Fibroblast of upper back skin (primary cell): ENCODE results near the gene VWF.
"Not testable (repeated sequence)": the region's sequence is repeated elsewhere in the genome, so short reads cannot be mapped to it uniquely, and the experiment has no call there.

Experiments
- DNase-seq: peaks from one replicate; pipeline ENCODE4 v3.0.0-alpha.2; 2013

VWF gene

GRCh38 chr12:6143303-6143675 is 18.8 kb upstream of the VWF start:
- no peak for DNase-seq

DNA sequence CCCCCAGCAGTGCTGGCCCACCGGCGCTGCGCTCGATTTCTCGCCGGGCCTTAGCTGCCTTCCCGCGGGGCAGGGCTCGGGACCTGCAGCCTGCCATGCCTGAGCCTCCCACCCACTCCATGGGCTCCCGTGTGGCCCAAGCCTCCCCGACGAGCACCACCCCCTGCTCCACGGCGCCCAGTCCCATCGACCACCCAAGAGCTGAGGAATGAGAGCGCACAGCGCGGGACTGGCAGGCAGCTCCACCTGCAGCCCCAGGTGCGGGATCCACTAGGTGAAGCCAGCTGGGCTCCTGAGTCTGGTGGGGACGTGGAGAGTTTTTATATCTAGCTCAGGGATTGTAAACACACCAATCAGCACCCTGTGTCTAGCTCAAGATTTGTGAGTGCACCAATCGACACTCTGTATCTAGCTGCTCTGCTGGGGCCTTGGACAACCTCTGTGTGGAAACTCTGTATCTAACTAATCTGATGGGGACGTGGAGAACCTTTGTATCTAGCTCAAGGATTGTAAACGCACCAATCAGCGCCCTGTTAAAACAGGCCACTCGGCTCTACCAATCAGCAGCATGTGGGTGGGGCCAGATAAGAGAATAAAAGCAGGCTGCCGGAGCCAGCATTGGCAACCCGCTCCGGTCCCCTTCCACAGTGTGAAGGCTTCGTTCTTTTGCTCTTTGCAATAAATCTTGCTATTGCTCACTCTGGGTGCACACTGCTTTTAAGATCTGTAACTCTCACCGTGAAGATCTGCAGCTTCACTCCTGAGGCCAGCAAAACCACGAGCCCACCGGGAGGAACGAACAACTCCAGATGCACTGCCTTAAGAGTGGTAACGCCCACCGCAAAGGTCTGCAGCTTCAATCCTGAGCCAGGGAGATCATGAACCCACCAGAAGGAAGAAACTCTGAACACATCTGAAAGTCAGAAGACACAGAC is 18.2 kb upstream of the VWF start:
- DNase-seq = not testable (repeated sequence)

DNA sequence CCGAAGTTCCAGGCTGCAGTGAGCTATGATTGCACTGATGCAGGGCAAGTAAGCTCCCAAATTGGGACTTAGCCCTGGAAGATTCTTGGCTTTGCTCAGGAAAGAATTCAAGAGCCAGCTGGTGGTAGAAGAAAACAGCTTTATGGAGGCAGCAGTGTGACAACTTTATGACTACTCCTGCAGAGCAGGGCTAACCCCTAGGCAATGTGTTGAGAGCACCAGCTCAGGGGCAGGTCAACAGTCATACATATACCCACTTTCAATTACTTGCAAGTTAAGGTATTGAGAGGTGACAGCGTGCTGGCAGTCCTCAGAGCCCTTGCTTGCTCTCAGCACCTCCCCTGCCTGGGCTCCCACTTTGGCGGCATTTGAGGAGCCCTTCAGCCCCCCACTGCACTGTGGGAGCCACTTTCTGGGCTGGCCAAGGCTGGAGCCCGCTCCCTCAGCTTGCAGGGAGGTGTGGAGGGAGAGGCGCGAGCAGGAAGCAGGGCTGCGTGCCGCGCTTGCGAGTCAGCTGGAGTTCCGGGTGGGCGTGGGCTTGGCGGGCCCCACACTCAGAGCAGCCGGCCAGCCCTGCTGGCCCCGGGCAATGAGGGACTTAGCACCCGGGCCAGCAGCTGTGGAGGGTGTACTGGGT is 17.4 kb upstream of the VWF start:
- not testable (repeated sequence) for DNase-seq

- DNase-seq = no peak
Measured at GRCh38 chr12:6140651-6141447, 16.4 kb upstream of the VWF start.

DNA sequence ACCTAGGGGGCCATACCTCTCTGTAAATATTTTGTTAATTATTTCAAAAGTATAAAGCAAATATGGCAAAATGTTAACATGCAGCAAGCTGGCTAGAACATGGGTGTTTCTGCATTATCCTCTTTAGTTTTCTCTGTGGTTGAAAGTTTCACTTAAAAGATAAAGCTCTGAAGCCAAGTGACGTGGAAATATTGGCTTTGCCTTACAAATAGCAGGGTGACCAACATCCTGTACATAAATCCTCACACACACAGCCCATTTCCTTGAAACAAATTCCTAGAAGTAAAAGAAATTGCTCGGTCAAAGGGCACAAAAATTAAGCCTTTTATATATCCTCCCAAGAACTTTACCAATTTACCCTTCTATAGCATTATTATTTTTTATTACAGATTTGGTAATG is 10.6 kb upstream of the VWF start:
- peak; percentile 9 for DNase-seq

GRCh38 chr12:6133642-6134041 is 9.2 kb upstream of the VWF start:
- DNase-seq = no peak

- no peak for DNase-seq
Measured at GRCh38 chr12:6132496-6132895, 8.0 kb upstream of the VWF start.

DNA sequence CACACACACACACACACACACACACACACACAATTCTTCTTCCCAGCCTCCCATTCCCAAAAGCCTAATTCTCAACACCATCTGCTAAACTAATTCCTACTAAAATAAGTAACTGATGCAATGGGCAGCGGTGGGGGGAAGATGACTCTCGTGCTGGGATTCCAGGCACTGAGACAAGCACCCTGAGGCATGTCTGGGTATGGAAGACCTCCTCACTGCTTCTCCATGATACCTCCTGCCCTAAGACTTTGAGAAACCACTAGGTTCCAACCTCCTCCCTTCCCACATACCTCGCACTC is 789 bp upstream of the VWF start:
- DNase-seq = no peak

- no peak for DNase-seq
Measured at GRCh38 chr12:6123258-6123657, 1.2 kb downstream of the VWF start.

- DNase-seq = no peak
Measured at GRCh38 chr12:6122201-6122600, 2.3 kb downstream of the VWF start.

GRCh38 chr12:6120796-6121473 is 3.5 kb downstream of the VWF start:
- no peak for DNase-seq

- DNase-seq = peak; percentile 10
Measured at GRCh38 chr12:6118891-6119568, 5.4 kb downstream of the VWF start.

- DNase-seq = peak; percentile 35
Measured at GRCh38 chr12:6116471-6117021, 7.9 kb downstream of the VWF start.

DNA sequence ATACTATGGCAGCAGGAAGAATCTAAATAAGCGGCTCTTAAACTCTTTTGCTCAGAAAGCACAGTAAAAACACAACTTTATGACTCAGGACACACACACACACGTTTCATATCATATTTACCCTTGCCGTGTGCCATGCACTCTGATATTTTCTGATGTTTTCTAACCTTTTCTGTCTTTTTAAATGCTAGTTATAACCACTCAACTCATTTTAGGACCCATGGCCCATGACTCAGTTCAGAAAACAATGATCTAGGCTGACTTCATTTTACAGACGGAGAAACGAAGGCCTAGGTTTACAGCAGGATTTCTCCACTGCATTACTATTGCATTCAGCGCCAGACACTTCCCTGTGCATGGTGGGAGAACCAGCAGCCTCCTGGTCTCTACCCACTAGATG is 9.1 kb downstream of the VWF start:
- no peak for DNase-seq

- no peak for DNase-seq
Measured at GRCh38 chr12:6114476-6114870, 10.0 kb downstream of the VWF start.

- DNase-seq = no peak
Measured at GRCh38 chr12:6113691-6114475, 10.6 kb downstream of the VWF start.

GRCh38 chr12:6112004-6112403 is 12.5 kb downstream of the VWF start:
- DNase-seq = no peak

GRCh38 chr12:6110006-6110405 is 14.5 kb downstream of the VWF start:
- no peak for DNase-seq

GRCh38 chr12:6106218-6106617 is 18.3 kb downstream of the VWF start:
- no peak for DNase-seq

DNA sequence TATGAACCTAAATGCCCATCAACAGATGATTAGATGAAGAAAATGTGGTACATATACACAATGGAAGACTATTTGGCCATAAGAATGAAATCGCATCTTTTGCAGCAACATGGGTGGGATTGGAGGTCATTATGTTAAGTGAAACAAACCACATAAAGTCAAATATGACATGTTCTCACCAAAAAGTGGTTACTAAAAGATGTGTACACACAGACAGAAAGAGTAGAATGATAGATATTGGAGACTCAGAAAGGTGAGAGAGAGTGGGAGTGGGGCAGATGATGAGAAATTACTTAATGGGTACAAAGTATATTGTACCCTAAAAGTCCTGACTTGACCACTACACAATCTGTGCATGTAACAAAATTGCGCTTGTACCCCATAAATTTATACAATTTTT is 19.6 kb downstream of the VWF start:
- no peak for DNase-seq

DNA sequence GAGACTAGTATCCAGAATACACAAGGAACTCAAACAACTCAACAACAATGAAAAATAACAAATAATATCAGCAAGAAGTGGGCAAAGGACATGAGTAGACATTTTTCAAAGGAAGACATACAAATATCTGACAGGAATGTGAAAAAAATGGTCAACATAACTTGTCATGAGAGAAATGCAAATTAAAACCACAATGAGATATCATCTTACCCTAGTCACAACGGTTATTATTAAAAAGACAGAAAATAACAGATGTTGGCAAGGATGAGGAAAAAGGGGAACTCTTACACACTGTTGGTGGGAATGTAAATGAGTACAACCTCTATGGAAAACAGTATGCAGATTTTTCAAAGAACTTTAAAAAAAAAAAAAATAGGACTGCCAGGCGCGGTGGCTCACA is 20.4 kb downstream of the VWF start:
- peak; percentile 41 for DNase-seq
